Fibroblast of lung (primary cell): Measurements from ENCODE around the gene IL23A. TPM values are rescaled to one million over a fixed set of nuclear protein-coding genes. Genes with fewer than 3 reads are reported as not detected.
"Not testable (repeated sequence)": the region's sequence is repeated elsewhere in the genome, so short reads cannot be mapped to it uniquely, and the experiment has no call there.

ENCODE experiments used
- DNase-seq, 2 donors: peaks; one replicate each; pipeline versions ENCODE4 v3.0.0 to v3.0.0-alpha.2; 2010; ENCODE audit warnings: low read depth in 2 of 2
- H2AFZ ChIP-seq: 2 replicates; pipeline ENCODE4 v1.5.1; 2012; ENCODE audit warnings: low read length, control low read depth, inconsistent platforms
- H3K27ac ChIP-seq: 2 replicates; pipeline ENCODE4 v1.5.1; 2011; ENCODE audit warnings: low read length, control low read depth; ENCODE audit not compliant: insufficient read depth
- H3K27me3 ChIP-seq: 2 replicates; pipeline ENCODE4 v1.5.1; 2011; ENCODE audit warnings: mild to moderate bottlenecking, low read length; ENCODE audit not compliant: control insufficient read depth, insufficient read depth
- H3K36me3 ChIP-seq: 2 replicates; pipeline ENCODE4 v1.5.1; 2011; ENCODE audit warnings: low read length; ENCODE audit not compliant: control insufficient read depth, insufficient read depth
- H3K4me1 ChIP-seq: 2 replicates; pipeline ENCODE4 v1.5.1; 2011; ENCODE audit warnings: low read length; ENCODE audit not compliant: control insufficient read depth, insufficient read depth; ENCODE audit errors: extremely low read depth
- H3K4me2 ChIP-seq: 2 replicates; pipeline ENCODE4 v1.5.1; 2011; ENCODE audit warnings: low read length, control low read depth; ENCODE audit not compliant: insufficient read depth; ENCODE audit errors: extremely low read depth
- H3K4me3 ChIP-seq, 4 experiments: fragments of 200-600 bp in 1 of 4; sonication (generic) in 1 of 4; replicated peaks in 1 of 4; 2 replicates each; pipeline ENCODE4 v1.5.1; 2011 to 2016; ENCODE audit warnings: low read length in 4 of 4, low read depth in 3 of 4, mild to moderate bottlenecking in 3 of 4, control low read depth in 2 of 4, inconsistent platforms in 1 of 4, mixed read lengths in 1 of 4; ENCODE audit not compliant: insufficient read depth in 1 of 4; ENCODE audit errors: control extremely low read depth in 1 of 4
- H3K79me2 ChIP-seq: 2 replicates; pipeline ENCODE4 v1.5.1; 2012; ENCODE audit warnings: mild to moderate bottlenecking, low read length, inconsistent platforms; ENCODE audit not compliant: control insufficient read depth, insufficient read depth
- H3K9ac ChIP-seq: 2 replicates; pipeline ENCODE4 v1.5.1; 2011; ENCODE audit warnings: mild to moderate bottlenecking, low read length, control low read depth; ENCODE audit not compliant: insufficient read depth
- H3K9me3 ChIP-seq: 2 replicates; pipeline ENCODE4 v1.5.1; 2012; ENCODE audit warnings: low read depth, low read length; ENCODE audit not compliant: control insufficient read depth, insufficient read depth
- H4K20me1 ChIP-seq: 2 replicates; pipeline ENCODE4 v1.5.1; 2011; ENCODE audit warnings: low read length; ENCODE audit not compliant: control insufficient read depth, insufficient read depth; ENCODE audit errors: extremely low read depth
- EZH2 ChIP-seq: IDR thresholded peaks from 2 replicates; pipeline ENCODE4 v1.5.1; 2012; ENCODE audit warnings: low read length, control low read depth, mild to moderate bottlenecking; ENCODE audit errors: missing control alignments
- polyA plus RNA-seq, 2 donors: library from polyadenylated mRNA; depleted of rRNA in 1 of 2; stranded (reverse) in 1 of 2; unstranded in 1 of 2; fragments of >200 nt; gene quantifications; 2 replicates each; pipeline ENCODE4 v1.2.1, GENCODE V29; 2011 to 2012; ENCODE audit warnings: missing spikeins in 1 of 2
- total RNA-seq: library from RNA; depleted of rRNA; stranded (reverse); fragments of >200 nt; gene quantifications from 2 replicates; pipeline ENCODE4 v1.2.1, GENCODE V29; 2014
- TF ChIP-seq, protein P1 (sequence below), 2 donors: IDR thresholded peaks in 1 of 2; conservative IDR thresholded peaks in 1 of 2; 1 replicate in 1 of 2; 2 replicates in 1 of 2; pipeline ENCODE4 v1.5.1; 2011 to 2012; ENCODE audit warnings: low read length in 2 of 2, control low read depth in 1 of 2, inconsistent platforms in 1 of 2, low read depth in 1 of 2, mild to moderate bottlenecking in 1 of 2

IL23A gene
- total and polyA plus RNA-seq, 2 donors (not counting 1 experiment from before 2014, with no cell fraction given) = 0.17 TPM; not detected in 1

DNA sequence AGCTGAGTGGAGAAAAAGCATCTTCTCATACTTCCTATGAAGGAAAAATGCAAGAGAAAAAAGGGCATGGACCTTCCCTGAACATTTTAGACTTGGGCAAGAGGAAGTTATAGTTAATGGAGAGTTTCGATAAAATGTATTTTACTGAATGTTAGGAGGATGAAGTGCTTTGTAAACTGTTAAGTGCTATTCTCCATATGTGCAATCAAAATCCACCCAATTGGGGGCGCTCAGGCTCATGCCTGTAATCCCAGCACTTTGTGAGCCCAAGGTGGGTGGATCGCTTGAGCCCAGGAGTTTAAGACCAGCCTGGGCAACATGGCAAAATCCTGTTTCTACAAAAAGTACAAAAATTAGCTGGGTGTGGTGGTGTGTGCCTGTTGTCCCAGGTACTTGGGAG is 21.0 kb upstream of the IL23A start:
- Histone ChIP-seq H3K4me1 (peaks cover 6% of the 10 kb centered on the region), H3K79me2 (peaks cover 17% of the 10 kb centered on the region), H3K27me3 (no peaks in the 10 kb centered on the region), H3K36me3 (peaks cover 5% of the 10 kb centered on the region), H3K4me2 (no peak overlapping the region), H4K20me1 (no peaks in the 10 kb centered on the region), H3K4me3 (no peak overlapping the region), H3K9me3 (no peaks in the 10 kb centered on the region), H3K27ac (no peak overlapping the region), H2AFZ (no peak overlapping the region), H3K9ac (no peak overlapping the region)
- DNase-seq = no peak
- TF ChIP-seq, protein P1, sequence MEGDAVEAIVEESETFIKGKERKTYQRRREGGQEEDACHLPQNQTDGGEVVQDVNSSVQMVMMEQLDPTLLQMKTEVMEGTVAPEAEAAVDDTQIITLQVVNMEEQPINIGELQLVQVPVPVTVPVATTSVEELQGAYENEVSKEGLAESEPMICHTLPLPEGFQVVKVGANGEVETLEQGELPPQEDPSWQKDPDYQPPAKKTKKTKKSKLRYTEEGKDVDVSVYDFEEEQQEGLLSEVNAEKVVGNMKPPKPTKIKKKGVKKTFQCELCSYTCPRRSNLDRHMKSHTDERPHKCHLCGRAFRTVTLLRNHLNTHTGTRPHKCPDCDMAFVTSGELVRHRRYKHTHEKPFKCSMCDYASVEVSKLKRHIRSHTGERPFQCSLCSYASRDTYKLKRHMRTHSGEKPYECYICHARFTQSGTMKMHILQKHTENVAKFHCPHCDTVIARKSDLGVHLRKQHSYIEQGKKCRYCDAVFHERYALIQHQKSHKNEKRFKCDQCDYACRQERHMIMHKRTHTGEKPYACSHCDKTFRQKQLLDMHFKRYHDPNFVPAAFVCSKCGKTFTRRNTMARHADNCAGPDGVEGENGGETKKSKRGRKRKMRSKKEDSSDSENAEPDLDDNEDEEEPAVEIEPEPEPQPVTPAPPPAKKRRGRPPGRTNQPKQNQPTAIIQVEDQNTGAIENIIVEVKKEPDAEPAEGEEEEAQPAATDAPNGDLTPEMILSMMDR (conservative IDR thresholded peaks at IDR 0.05 in 1 of 2, IDR thresholded peaks at IDR 0.05 in 1 of 2; ENCODE audit: low read depth in 1 of 2, low read length in 2 of 2) = no peak
- TF ChIP-seq EZH2 = no peak

DNA sequence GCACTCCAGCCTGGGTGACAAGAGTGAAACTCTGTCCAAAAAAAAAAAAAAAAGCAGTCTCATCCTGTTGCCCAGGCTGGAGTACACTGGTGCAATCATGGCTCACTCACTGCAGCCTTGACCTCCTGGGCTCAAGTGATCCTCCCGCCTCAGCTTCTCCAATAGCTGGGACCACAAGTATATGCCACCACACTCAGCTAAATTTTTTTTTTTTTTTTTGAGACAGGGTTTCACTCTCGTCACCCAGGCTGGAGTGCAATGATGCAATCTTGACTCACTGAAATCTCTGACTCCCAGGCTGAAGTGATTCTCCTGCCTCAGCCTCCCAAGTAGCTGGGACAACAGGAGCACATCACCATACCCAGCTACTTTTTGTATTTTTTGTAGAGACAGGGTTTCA is 17.7 kb upstream of the IL23A start:
- Histone ChIP-seq H3K4me2 (no peak overlapping the region), H3K79me2 (no peaks in the 10 kb centered on the region), H3K9ac (no peak overlapping the region), H3K27ac (no peak overlapping the region), H2AFZ (no peak overlapping the region), H3K4me3 (no peak overlapping the region), H3K9me3 (no peaks in the 10 kb centered on the region), H4K20me1 (no peaks in the 10 kb centered on the region), H3K27me3 (no peaks in the 10 kb centered on the region), H3K36me3 (peaks cover 3% of the 10 kb centered on the region), H3K4me1 (peaks cover 3% of the 10 kb centered on the region)
- TF ChIP-seq EZH2 = no peak
- TF ChIP-seq, protein P1 (conservative IDR thresholded peaks at IDR 0.05 in 1 of 2, IDR thresholded peaks at IDR 0.05 in 1 of 2; ENCODE audit: low read depth in 1 of 2, low read length in 2 of 2) = no peak
- peak in 1 of 2 donors; percentile 20 for DNase-seq

DNA sequence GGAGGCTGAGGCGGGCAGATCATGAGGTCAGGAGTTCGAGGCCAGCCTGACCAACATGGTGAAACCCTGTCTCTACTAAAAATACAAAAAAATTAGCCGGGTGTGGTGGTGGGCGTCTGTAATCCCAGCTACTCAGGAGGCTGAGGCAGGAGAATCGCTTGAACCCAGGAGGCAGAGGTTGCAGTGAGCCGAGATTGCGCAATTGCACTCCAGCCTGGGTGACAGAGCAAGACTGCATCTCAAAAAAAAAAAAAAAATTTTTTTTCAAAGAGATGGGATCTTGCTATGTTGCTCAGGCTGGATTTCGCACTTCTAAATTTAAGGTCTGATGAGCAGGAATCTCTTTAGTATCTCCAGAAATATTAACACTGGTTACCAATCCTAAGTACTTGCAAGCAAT is 17.1 kb upstream of the IL23A start:
- H3K27ac ChIP-seq, H2AFZ ChIP-seq, DNase-seq, H3K9me3 ChIP-seq, H3K79me2 ChIP-seq, H3K36me3 ChIP-seq, H3K4me1 ChIP-seq, H3K27me3 ChIP-seq, H3K4me2 ChIP-seq, H3K4me3 ChIP-seq, H3K9ac ChIP-seq, H4K20me1 ChIP-seq: not testable (repeated sequence)

DNA sequence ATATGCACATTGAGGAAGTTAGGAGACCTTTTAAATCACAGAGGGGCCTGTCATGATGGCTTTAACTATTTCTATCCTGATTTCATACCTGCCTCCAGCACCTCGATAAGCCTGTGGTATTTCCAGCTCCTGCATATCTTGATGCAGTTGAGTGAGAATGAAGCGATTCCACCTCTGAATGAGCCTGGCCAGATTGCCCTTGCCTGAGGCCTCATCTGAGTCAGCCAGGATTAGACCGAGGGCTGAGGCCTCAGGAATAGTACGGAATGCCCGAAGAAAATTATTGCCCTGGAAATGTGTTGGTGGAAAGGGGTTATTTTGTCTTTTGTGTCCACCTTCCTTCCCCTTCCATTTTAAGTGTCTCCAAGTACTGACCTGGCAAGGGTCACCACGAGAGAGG is 14.5 kb upstream of the IL23A start:
- H4K20me1 ChIP-seq = no peaks in the 10 kb centered on the region
- H3K4me3 ChIP-seq = no peak overlapping the region
- no peak overlapping the region for H3K9ac ChIP-seq
- H3K27me3 ChIP-seq = no peaks in the 10 kb centered on the region
- no peak for DNase-seq
- H3K4me2 ChIP-seq = no peak overlapping the region
- TF ChIP-seq, protein P1 (conservative IDR thresholded peaks at IDR 0.05 in 1 of 2, IDR thresholded peaks at IDR 0.05 in 1 of 2; ENCODE audit: low read depth in 1 of 2, low read length in 2 of 2) = no peak
- TF ChIP-seq EZH2 = no peak
- H3K79me2 ChIP-seq = no peaks in the 10 kb centered on the region
- peaks cover 3% of the 10 kb centered on the region for H3K4me1 ChIP-seq
- H3K9me3 ChIP-seq = no peaks in the 10 kb centered on the region
- no peak overlapping the region for H3K27ac ChIP-seq
- peaks cover 3% of the 10 kb centered on the region for H3K36me3 ChIP-seq
- H2AFZ ChIP-seq = no peak overlapping the region
